AG09309 (cell line): ENCODE results near the gene PRKD1.

Source experiments
- DNase-seq: peaks from one replicate; pipeline ENCODE4 v3.0.0-alpha.2; 2010; ENCODE audit warnings: low read depth
- H3K4me3 ChIP-seq: 2 replicates; pipeline ENCODE4 v1.5.1; 2011; ENCODE audit warnings: mild to moderate bottlenecking, low read depth, low read length, moderate library complexity; ENCODE audit not compliant: control insufficient read depth
- CTCF ChIP-seq: IDR thresholded peaks from 2 replicates; pipeline ENCODE4 v1.5.1; 2011; ENCODE audit warnings: mild to moderate bottlenecking, low read depth, low read length, inconsistent platforms; ENCODE audit not compliant: insufficient read depth, control insufficient read depth; ENCODE audit errors: missing control alignments

Gene PRKD1

GRCh38 chr14:29927376-29928116 lies at the start of gene PRKD1:
TSS of gene PRKD1 (minus strand) at chr14:29927847.
- no peak for DNase-seq
- no peak for TF ChIP-seq CTCF
- H3K4me3 ChIP-seq = peak within 1 kb of the TSS; percentile 83

- TF ChIP-seq CTCF = no peak
- DNase-seq = no peak
- no peak overlapping the region for H3K4me3 ChIP-seq
These were observed 43.5 kb upstream of the PRKD1 start for GRCh38 chr14:29971101-29971500.

GRCh38 chr14:29955087-29955486 lies 27.4 kb upstream of the PRKD1 start:
- no peak for DNase-seq
- H3K4me3 ChIP-seq = no peak overlapping the region
- no peak for TF ChIP-seq CTCF

GRCh38 chr14:29953501-29953900 lies 25.9 kb upstream of the PRKD1 start:
- H3K4me3 ChIP-seq = no peak overlapping the region
- DNase-seq = no peak
- no peak for TF ChIP-seq CTCF

- no peak for DNase-seq
- H3K4me3 ChIP-seq = no peak overlapping the region
- TF ChIP-seq CTCF = no peak
These were observed 16.4 kb upstream of the PRKD1 start for GRCh38 chr14:29944091-29944490.

GRCh38 chr14:29941401-29941800 lies 13.8 kb upstream of the PRKD1 start:
- no peak for DNase-seq
- no peak overlapping the region for H3K4me3 ChIP-seq
- no peak for TF ChIP-seq CTCF
